Stimulated activated CD4-positive, alpha-beta T cell treated with anti-CD3 and anti-CD28 coated beads, Interleukin-15, amount 100 ng/mL, for 24 hours (primary cell): ENCODE data around the gene CLEC3A.
"Not testable (repeated sequence)": the region's sequence is repeated elsewhere in the genome, so short reads cannot be mapped to it uniquely, and the experiment has no call there.

Experiments used
- DNase-seq: peaks from one replicate; pipeline ENCODE4 v3.0.0-alpha.2; 2020

The CLEC3A gene, protein sequence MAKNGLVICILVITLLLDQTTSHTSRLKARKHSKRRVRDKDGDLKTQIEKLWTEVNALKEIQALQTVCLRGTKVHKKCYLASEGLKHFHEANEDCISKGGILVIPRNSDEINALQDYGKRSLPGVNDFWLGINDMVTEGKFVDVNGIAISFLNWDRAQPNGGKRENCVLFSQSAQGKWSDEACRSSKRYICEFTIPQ

DNA sequence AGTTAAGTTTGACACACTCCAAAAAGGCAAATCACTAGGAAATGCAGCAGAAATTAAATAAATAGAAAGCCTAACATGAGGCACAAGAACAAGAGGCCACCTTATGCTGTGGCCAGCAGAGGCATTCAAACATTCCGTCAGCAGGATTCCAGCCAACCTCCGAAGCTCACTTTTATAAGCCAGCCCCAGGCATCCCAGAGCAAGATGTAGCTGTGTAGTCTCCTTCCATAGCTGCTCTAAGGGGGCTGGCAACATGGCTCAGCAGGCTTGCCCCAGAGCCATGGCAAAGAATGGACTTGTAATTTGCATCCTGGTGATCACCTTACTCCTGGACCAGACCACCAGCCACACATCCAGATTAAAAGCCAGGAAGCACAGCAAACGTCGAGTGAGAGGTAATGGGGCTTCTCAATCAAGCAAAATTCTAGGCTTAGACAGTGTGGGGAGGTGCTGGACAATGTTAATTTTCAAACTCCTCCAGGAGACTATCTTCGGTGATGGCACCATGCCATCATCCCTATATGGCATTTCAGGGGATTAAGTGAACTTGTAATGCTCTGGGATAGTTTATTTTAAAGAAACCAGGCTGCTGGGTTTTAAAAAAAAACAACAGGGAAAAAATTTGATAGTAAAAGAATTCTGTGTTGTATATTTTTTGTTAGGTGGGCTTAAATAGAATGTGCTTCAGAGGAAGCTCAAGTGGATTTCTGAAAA lies at the start of gene CLEC3A:
Gene CLEC3A (plus strand): TSS at position 202 of the 714 bp plus-strand sequence. CDS start 79 bp downstream, at position 281.
- DNase-seq: no peak

DNA sequence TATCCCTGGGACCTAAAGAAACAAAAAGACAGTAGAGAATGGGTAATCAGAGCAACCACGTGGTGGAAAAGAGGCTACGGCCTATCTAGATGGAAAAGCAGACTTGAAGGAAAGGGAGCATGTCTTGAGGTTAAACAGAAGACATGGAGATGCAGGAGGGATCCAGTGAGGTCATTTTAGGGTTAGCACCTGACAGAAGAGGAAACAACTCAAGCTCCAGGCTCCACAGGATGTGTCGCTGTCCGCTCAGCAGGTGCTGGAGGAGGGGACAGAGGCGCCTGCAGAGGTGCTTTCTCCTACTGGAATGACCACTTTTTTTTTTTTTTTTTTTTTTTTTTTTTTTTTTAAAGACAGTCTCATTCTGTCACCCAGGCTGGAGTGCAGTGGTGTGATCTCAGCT lies 47.5 kb upstream of the CLEC3A start:
- no peak for DNase-seq

DNA sequence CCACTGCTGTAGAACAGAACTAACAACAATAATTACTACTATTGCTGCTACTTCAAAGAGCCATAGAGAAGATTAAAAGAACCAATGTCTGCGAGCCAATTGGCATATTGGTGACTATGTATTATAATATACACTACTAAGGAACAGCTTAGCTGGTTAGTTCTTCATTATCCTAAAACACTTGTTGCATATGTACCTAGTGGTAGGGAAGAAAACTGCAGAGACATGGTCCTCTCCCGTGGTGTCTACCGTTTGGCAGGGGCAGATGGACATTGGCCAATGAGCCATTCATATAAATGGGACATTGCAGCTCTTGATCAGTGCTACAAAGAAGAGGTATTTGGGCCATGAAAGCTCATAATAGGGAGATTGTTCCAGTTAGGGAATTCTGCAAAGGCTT lies 46.4 kb upstream of the CLEC3A start:
- DNase-seq: no peak

DNA sequence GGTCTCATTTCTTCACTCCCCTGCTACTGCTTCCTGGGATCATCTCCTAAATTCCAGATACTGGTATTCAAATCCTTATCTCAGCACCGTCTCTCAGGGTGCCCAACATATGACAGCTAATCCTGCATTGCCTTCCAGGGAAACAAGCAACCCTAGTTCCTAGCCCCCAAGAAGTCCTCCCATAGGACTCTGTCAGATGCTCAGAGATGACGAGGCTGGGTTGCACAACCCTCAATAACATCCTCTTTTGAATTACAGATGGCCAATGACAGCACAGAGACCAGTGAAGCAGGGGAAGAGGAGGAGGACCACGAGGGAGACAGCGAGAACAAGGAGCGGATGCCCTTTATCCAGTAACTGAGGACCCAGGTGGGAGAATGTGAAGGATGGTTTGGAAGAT lies 45.0 kb upstream of the CLEC3A start:
- no peak for DNase-seq

DNA sequence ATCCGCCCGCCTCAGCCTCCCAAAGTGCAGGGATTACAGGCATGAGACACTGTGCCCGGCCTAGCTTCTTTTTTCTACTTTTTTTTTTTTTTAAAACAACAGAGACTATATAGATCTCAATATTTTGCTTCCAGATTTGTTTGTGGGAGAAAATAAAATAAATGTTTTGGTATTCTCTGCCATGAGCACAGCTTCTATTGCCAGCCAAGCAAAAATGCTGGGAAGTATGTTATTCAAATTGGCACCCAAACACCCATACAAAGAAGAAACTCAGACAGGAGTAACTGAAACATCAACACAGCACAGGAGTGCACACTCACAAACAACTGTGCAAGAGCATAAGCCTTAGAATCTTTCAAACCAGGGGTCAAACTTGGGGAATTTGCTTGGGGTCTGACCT lies 37.2 kb upstream of the CLEC3A start:
- DNase-seq: no peak

DNA sequence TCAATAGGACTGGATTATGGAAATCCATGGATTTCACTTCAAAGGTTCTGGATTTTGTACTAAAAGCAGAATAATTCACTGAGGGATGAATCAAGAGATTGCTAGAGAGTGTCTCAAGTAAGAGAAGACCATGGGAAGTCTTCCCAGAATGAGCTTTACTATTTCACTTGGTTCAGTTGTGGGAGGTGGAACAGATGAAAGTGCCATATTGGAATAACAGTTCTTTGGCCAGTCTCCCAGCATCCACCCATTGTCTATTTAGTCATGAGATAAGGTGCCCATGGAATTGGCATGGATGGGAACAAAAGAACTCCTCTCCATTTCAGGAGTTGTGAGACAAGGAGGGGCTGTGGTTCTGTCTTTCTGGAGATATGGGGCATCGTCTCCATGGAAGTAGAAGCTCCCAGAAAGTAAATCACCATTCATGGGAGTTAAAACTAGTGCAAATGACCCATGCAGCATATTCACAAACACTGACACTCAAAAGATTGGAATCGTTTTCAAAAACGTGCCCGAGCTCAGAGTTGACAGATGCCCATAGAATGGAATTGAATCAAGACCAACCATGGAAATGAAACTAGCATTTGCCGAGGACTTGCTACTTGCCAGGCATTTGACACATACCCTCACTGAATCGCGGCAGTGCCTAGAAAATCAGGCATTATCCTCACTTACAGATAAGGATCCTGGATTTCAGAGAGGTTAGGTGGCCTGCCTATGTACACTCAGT lies 36.2 kb upstream of the CLEC3A start:
- no peak for DNase-seq

DNA sequence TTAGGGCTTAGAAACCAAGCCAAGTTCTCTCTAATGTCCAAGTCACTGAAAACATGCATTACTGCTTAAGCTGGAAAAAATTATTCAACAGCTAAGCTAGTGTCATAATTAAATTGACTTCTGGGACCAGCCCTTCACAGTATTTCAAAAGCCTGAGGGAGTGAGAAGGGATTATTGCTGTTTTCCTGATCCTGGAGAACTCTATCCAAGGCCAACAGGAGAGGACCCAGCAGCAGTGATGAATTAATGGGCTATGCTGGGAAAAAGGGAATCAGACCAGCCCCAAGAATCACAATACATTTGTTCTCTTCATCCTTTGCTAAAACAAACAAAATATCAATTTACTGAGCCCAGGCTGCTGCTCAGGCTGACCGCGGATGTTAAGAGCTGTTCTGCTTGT lies 34.5 kb upstream of the CLEC3A start:
- no peak for DNase-seq

DNA sequence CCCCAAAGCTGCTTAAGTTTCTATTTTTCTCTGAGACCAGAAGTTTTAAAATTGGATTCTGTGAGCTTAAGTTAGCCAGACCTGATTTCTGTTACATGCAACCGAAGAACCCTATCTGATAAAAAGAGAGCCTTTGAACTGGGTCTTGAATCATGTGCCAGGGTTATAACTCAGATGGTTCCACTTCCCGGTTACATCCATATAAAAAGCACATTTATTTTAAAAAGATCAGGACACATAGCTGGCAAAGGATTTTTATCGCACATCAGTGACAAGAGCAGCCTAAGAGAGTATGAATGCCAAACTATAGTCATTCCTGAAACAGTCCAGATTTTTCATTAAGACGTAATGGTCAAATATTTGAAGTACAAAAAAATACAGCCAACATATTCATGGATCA lies 32.5 kb upstream of the CLEC3A start:
- DNase-seq: no peak

DNA sequence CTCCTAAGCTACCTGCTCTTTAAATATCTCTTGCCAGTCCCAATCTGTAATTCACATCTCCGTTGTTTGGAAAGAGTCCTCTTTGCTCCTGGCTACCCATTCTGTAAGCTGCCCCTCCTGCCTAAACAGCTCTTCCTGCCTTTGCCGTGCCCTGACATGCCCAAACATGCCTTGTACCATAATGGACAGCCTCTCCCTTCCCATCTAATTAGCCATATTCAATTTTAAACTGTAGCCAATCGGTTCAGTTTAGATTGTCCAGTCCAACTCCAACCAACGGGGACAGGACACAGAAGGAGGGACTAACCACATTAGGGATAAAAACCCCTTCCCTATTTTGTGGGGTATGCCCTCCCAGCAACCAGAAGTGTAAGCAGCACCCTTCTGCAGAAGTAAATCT lies 30.6 kb upstream of the CLEC3A start:
- DNase-seq: no peak

DNA sequence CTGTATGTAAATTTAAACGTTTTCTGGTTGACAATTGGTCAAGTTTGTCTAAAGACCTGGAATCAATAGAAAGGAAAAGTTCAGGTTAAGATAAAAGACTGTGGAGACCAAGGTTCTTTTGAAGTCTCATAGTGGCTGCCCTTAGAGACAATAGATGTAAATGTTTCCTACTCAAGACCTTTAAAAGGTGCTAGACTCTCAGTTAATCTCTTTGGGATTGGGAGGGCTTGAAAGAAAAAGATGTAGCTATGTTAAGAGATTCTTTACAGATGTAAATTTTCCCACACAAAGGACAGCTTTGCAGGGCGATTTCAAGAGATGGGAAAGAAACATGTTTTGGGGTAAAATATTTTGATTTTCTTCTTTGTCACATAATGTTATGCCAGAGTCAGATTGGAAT lies 30.0 kb upstream of the CLEC3A start:
- DNase-seq: not testable (repeated sequence)

DNA sequence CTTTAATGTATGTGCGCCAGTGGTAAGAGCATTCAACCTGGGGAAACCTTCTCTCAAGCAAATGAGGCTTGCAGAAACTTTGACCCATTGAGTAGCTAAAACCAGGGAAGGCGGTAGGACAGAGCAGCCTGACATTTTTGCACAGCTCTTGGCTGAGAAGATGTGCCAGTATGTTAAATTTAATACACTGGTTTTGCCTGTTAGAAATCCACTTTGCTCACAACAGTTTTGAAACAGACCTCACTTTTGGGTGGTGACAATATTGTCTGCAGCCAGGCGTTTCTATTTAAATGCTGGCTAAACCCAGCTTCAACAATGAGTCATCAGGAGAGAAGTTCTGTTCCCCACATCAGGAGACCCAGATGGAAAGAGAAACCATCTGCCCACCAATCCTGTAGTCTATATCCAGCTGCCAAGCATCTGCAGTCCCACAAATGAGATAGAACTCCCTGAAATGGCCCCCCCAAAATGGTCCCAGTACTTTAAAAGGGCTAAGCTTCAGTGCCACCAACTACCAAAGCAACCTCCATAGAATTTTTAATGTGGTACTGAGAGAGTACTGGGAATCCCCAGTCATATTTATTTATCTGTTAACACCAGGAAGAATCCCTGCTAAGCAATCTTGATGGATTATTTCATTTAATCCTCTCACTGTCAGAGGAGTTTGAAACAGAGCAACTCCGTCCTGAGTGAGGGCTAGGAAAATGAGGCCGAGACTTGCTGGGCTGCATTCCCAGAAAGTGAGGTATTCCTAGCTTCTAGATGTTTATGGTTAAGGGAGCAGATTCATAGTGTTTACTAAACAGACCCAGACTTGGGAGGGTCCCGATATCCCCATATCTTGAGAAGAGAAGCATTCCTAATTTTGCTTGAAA lies 29.0 kb upstream of the CLEC3A start:
- DNase-seq: no peak

DNA sequence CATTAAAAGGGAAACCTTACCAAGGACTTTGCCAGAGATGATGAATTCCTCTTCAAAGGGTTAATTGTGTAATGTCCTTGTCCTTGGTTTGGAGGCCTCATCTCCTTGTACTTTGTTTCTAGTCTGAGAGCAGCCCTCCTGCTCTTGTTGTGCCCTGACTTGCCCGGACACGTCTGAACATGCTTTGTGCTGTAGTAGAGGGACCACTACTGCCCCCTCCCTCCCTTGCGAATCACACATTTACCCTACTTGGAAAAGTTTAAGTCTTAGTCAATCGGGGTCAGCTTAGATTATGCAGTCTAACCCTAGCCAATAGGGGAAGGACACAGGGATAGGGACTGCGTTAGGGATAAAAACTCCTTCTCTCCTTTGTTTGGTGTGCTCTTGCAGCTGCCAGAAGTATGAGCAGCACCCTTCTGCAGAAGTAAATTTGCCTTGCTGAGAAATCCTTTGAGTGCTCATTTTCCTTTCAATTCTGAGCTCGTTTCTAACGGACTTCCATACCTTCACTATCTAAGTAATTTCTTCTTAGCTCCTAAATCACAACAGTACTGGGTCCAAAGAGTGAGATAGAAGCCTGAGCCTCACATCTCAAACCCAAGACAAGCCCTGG lies 26.4 kb upstream of the CLEC3A start:
- DNase-seq: no peak

DNA sequence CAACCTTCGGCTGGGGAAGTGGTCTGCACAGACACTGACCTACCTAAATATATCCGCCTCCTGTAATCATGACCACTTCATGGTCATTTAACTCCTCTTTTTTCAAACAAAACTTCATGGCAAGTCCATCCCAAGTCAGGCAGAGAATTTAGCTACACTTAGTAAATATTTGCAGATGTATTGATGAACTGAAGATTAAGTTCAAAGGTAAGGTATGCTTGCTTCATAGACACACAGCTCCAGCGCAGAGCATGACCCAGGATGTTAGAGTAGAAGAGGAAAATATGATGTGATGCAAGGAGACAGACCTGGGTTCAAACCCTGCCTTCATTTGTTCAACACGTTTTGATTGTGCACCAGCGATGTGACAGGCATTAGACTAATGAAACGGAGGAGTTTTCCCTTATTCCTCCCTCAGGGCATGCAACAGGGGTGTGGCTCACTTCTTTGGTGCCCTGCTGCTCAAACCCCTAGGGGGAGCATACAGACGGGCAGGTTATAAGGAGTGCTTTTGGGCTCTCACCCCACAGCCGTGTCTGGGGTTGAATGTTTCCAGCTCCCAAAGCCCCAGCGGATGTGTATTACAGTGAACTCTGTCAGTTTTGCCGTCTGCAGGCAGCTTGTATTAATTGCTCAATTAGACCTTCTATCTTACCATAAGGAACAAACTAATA lies 23.9 kb upstream of the CLEC3A start:
- no peak for DNase-seq

DNA sequence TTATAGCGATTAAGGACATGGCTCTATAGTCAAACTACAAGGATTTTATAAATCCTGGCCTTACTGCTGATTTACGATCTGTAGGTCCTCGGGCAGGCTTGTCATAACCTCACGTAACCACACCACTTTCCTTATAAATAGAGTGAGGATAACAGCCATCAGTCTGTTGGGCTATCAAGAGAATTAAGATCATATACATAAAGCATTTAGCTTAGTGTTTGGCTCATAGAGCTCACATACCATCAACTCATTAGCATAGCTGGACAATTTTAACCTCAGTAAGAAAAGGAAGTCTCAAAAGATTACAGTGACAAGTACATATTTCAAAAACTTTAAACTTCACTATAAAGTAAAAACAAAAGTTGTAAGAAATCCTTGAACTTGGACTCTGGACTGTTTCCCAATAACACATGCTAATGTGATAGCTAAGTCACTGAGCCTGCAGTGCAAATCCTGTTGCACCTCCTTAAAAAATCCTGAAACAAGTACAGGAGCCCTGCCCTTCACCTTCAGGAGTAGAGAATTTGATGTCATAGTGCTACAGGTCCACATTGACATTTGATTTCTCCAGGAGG lies 20.8 kb upstream of the CLEC3A start:
- no peak for DNase-seq

DNA sequence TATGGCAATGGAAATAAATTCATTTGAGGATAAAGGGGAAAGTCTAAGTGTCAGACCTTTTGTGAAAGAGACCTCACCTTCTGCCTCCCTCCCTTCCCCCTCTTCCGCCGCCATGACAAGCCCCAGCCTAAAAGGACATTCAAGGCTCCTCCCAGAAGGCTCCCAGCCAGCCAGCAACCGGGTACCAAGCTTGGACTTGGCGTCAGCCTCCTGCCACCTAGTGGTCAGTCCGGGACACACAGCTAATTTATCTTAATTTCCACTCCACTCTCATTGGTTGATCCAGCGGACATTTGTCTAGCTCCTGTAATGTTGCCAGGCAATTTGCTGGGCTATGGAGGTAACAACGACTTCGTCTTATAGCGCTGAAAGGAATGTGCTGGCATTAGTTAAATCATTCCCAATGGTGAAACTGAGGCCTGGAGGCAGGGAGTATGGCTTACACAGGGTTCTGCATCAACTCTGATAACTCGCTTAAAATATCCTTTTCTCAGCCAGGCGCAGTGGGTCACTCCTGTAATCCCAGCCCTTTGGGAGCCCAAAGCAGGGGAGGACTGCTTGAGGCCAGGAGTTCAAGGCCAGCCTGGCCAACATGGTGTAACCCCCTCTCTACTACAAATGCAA lies 19.3 kb upstream of the CLEC3A start:
- peak; percentile 87 for DNase-seq

DNA sequence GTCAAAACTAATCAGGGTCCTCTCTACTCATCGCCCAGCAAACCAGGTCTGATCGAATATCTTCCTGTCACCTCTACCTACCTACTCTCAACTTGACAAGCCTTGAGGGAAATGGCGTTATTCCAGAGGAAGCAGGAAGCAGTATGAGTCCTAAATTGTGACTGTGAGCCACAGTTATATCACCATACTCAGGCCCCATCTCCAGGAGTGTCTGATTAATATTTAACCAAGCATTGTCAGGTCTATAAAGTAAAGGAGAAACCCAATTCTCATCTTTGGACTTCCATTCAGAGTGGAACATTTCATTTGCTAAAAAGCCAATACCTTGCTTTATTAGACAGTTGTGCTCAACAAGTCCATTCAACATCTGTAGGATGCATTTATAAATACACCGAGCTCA lies 17.8 kb upstream of the CLEC3A start:
- no peak for DNase-seq

DNA sequence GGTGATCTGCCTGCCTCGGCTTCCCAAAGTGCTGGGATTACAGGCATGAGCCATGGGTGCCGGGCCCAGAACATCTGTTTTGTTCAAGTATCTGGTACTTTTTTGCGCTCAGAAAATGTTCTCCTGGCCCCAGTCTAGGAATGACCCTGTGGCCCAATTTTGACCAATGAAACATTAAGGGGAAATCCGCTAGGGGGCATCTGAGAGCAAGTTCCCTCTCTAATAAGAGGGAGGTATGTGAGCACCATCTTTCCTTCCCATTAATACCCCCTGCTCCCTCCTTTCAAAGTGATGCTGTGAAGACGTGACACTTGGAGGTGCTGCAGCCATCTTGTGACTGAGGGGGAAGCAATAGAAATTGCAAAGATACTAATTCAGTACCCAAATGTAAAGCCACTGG lies 16.5 kb upstream of the CLEC3A start:
- DNase-seq: peak; percentile 12

DNA sequence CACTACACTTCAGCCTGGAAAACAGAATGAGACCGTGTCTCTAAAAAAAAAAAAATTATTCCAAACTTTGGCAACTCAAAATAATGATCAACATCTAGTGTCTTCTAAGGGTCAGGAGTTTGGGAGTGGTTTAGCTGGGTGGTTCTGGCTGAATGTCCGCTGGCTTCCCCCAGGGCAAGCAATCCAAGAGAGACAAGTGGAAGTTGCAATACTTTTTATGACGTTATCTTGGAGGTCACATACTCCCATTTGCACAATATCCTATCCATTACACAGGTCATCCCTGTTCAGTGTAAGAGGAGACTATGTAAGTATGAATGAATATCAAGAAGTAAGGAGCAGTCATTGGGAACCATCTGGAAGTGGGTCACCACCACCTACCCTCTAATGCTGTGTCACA lies 15.2 kb upstream of the CLEC3A start:
- DNase-seq: no peak

DNA sequence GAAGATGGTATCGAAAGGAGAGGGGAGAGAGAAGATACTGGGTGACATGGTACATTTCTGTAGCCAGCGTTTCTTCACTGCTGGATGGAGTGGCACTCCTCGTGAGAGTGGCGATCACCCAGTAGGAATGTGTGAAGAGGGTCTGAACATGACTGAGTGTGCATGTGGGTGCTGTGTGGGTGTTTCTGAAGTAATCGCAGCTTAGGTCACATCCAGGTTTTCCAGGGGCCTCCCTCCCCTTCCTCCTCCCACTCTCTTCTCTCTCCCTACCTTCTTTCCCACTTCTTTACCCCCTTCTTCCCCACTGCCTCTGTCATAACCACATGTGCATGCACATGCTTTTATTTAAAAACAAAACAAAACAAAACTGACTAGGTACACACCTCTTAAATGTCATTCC lies 1.8 kb downstream of the CLEC3A start:
- no peak for DNase-seq

DNA sequence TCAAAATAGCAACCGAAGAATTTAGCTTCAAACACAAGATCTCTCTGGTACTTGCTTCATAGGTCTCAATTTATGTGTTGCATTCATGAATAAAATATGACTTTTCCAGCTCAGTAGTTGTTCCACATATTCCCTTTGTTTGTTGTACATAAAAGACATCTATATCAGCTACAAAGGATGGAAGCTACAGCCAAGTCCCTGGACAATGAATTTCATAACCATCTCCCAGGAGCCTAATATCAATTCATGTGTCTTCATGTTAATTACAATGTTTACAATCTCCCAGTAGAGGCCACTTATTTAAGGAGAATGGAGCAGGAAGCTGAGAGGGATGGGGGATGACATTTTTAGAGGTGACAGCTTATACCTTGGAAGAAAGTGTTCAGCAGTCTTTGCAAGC lies 3.3 kb downstream of the CLEC3A start:
- DNase-seq: no peak

DNA sequence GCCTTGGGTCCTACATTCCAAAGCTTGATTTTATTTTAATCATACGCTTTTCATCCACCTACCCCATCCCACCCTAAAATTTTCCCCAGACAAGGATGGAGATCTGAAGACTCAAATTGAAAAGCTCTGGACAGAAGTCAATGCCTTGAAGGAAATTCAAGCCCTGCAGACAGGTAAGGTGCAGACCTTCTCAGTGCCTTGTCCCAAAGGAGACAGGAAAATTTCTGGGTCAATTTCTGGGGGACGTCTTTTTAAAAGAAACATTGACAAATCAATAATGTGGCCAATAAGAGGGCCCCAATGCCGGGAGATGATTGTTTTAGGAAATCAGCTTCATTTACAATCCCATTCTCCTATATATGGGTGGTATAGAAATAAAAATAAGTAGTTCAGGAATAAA lies 5.7 kb downstream of the CLEC3A start:
- DNase-seq: no peak
